Measurements from ENCODE around the gene TULP4. TPM values are rescaled to one million over a fixed set of nuclear protein-coding genes. Genes with fewer than 3 reads are reported as not detected.
"Not testable (repeated sequence)": the region's sequence is repeated elsewhere in the genome, so short reads cannot be mapped to it uniquely, and the experiment has no call there.

The TULP4 gene
- total and polyA plus RNA-seq, 7 donors = 2.4 to 142 (median 98.7) TPM

DNA sequence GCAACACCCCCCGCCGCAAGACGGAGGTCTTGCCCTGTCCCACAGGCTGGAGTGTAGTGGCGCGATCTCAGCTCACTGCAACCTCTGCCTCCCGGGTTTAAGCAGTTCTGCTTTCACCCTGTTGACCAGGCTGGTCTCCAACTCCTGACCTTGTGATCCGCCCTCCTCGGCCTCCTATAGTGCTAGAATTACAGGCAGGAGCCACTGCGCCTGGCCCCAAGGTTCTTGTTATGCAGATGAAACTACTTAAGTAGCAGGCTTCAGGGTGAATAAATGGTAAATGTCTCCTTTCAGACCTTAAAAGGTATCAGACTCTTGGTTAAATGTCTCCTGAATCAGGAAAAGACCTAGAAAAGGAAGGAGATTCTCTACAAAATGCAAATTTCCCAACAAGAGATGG is 152.2 kb downstream of the TULP4 start:
- Histone ChIP-seq H3K36me3 (peaks cover 0 to 22% (median 2%) of the 10 kb centered on the region in 4 donors), H3K4me3 (no peak overlapping the region)
- 95 to 97% methylated on average over 9 of the region's 9 CpGs for WGBS, 2 donors

DNA sequence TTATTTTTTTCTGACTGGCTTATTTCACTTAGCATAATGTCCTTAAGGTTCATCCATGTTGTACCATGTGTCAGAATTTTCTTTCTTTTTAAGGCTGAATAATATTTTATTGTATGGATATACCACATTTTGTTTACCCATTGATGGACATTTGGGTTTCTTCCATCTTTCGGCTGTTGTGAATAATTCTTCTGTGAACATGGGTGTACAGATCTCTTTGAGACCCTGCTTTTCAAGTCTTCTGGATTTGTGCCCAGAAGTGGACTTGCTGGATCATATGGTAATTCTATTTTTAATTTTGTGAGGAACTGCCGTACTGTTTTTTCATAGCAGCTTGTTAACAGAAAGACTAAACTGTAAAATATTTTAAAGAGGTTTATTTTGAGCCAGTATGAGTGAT is 153.0 kb downstream of the TULP4 start:
- intact Hi-C loops (cut with DNase I) = no loop called here
- no peaks in the 10 kb centered on the region for H3K4me1 ChIP-seq
- no peak overlapping the region for H3K27ac ChIP-seq
- TF ChIP-seq POLR2AphosphoS5 (IDR thresholded peaks at IDR 0.05) = no peak
- no peak for TF ChIP-seq EP300 (IDR thresholded peaks at IDR 0.05)
- TF ChIP-seq POLR2A (IDR thresholded peaks at IDR 0.05) = no peak
- TF ChIP-seq, protein P1, sequence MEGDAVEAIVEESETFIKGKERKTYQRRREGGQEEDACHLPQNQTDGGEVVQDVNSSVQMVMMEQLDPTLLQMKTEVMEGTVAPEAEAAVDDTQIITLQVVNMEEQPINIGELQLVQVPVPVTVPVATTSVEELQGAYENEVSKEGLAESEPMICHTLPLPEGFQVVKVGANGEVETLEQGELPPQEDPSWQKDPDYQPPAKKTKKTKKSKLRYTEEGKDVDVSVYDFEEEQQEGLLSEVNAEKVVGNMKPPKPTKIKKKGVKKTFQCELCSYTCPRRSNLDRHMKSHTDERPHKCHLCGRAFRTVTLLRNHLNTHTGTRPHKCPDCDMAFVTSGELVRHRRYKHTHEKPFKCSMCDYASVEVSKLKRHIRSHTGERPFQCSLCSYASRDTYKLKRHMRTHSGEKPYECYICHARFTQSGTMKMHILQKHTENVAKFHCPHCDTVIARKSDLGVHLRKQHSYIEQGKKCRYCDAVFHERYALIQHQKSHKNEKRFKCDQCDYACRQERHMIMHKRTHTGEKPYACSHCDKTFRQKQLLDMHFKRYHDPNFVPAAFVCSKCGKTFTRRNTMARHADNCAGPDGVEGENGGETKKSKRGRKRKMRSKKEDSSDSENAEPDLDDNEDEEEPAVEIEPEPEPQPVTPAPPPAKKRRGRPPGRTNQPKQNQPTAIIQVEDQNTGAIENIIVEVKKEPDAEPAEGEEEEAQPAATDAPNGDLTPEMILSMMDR (IDR thresholded peaks at IDR 0.05) = no peak
- 90 to 95% methylated on average over 2 of the region's 2 CpGs for whole genome bisulfite sequencing, 2 donors
- peaks cover 0 to 22% (median 2%) of the 10 kb centered on the region in 4 donors for H3K36me3 ChIP-seq
- H3K4me3 ChIP-seq = no peak overlapping the region
- H3K27me3 ChIP-seq = no peaks in the 10 kb centered on the region
- DNase-seq = no peak
- H3K9me3 ChIP-seq = no peaks in the 10 kb centered on the region

More for the DNA sequence above, 152.2 kb downstream of the TULP4 start:
- intact Hi-C loops (cut with DNase I) = no loop called here
- Histone ChIP-seq H3K4me1 (no peaks in the 10 kb centered on the region), H3K9me3 (no peaks in the 10 kb centered on the region), H3K27me3 (no peaks in the 10 kb centered on the region), H3K27ac (no peak overlapping the region)
- no peak for DNase-seq
- no peak for TF ChIP-seq EP300 (IDR thresholded peaks at IDR 0.05)
- TF ChIP-seq, protein P1 (IDR thresholded peaks at IDR 0.05) = no peak
- TF ChIP-seq POLR2AphosphoS5 (IDR thresholded peaks at IDR 0.05) = no peak
- no peak for TF ChIP-seq POLR2A (IDR thresholded peaks at IDR 0.05)

DNA sequence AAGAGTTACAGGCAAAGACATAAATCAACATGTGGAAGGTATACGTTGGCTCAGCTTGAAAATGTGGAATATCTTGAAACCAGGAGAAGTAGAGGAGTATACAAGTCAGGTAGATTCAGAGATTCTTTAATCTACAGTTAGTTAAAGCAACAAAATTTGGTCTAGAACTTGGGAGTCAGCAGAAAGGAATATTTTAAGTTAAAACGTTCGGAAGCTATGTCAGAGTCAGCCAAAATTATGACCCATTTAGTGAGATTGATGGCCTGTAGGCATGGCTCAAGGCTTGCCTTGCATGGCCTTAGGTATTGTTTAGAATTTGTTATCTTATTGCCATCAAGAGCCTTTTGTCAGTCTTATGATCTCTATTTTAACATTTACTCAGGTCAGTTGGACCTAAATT is 153.5 kb downstream of the TULP4 start:
- Histone ChIP-seq H3K4me1 (no peaks in the 10 kb centered on the region), H3K4me3 (no peak overlapping the region), H3K9me3 (no peaks in the 10 kb centered on the region), H3K27me3 (no peaks in the 10 kb centered on the region), H3K27ac (no peak overlapping the region), H3K36me3 (peaks cover 0 to 22% (median 2%) of the 10 kb centered on the region in 4 donors)
- no peak for DNase-seq
- intact Hi-C loops (cut with DNase I) = no loop called here
- WGBS, 2 donors = 86 to 87% methylated on average over 3 of the region's 3 CpGs
- TF ChIP-seq POLR2A (IDR thresholded peaks at IDR 0.05) (no peak), EP300 (IDR thresholded peaks at IDR 0.05) (no peak), POLR2AphosphoS5 (IDR thresholded peaks at IDR 0.05) (no peak)
- TF ChIP-seq, protein P1 (IDR thresholded peaks at IDR 0.05) = no peak

DNA sequence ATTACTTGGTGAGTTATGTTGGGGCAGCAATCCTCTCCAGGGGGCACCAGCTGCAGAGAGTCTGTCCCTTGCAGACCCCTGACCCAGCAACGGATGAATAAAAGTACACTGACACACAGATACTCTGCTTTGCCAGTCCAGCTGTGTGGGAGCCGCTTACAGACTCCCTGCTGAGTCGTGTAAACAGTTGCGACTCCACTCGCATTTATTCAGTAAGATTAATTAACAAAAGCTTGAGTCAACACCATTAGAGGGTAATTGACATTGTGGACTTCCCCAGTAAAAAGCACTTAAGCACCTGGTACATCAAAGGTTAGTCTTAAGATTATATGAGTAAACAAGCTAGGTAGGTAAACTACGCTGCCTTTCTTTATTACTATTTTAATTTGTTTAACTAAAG is 155.7 kb downstream of the TULP4 start:
- Histone ChIP-seq H3K4me1 (no peaks in the 10 kb centered on the region), H3K27me3 (no peaks in the 10 kb centered on the region), H3K4me3 (no peak overlapping the region), H3K36me3 (peaks cover 0 to 11% (median 0%) of the 10 kb centered on the region in 4 donors), H3K27ac (no peak overlapping the region), H3K9me3 (no peaks in the 10 kb centered on the region)
- no peak for DNase-seq
- TF ChIP-seq POLR2AphosphoS5 (IDR thresholded peaks at IDR 0.05) (no peak), POLR2A (IDR thresholded peaks at IDR 0.05) (no peak), EP300 (IDR thresholded peaks at IDR 0.05) (no peak)
- TF ChIP-seq, protein P1 (IDR thresholded peaks at IDR 0.05) = no peak
- intact Hi-C loops (cut with DNase I) = no loop called here
- WGBS, 2 donors = 18 to 68% methylated on average over 6 of the region's 6 CpGs

DNA sequence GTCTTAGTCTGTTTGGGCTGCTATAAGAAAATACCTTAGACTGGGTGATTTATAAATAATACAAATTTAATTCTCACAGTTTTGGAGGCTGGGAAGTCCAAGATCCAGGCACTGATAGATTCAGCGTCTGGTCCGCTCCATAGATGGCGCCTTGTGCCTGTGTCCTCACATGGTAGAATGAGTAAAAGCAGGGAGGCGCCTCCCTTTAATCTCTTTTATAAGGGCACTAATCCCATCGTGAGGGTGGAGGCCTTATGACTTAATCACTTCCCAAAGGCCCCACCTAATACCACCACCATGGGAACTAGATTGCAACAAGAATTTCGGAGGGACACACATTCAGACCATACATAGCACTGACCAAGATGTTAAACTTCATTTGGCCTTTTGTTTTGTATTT is 156.4 kb downstream of the TULP4 start:
- Histone ChIP-seq H3K36me3 (peaks cover 0 to 8% (median 0%) of the 10 kb centered on the region in 4 donors), H3K27ac (no peak overlapping the region), H3K9me3 (no peaks in the 10 kb centered on the region), H3K4me3 (no peak overlapping the region), H3K4me1 (no peaks in the 10 kb centered on the region), H3K27me3 (no peaks in the 10 kb centered on the region)
- WGBS, 2 donors = 75 to 89% methylated on average over 6 of the region's 6 CpGs
- TF ChIP-seq POLR2AphosphoS5 (IDR thresholded peaks at IDR 0.05) (no peak), EP300 (IDR thresholded peaks at IDR 0.05) (no peak), POLR2A (IDR thresholded peaks at IDR 0.05) (no peak)
- TF ChIP-seq, protein P1 (IDR thresholded peaks at IDR 0.05) = no peak
- intact Hi-C loops (cut with DNase I) = no loop called here
- DNase-seq = no peak

DNA sequence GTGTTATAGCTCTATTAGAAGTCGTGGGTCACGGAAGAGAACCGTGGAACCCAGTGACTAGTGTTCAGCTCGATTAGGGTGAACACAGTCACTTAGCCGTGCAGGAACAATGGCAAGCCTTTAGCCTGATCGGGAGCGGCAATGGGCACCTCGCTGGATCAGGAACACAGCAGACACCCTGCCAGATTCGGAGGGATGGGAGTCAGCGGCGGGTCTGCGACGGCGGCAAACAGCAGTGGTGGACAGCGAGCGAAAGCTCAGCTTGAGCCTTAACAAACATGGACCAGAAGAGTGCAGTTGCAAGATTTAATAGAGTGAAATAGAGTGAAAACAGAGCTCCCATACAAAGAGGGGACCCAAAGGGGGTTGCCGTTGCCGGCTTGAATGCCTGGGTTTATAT is 157.8 kb downstream of the TULP4 start:
- H3K27ac ChIP-seq; H3K27me3 ChIP-seq; DNase-seq; H3K36me3 ChIP-seq; H3K9me3 ChIP-seq; H3K4me3 ChIP-seq; H3K4me1 ChIP-seq; intact Hi-C loops (cut with DNase I): not testable (repeated sequence)
- 96 to 98% methylated on average over 18 of the region's 18 CpGs for WGBS, 2 donors

All from sigmoid colon (tissue), 7 donors.